Measurements from ENCODE around the gene KCNJ5.

KCNJ5 gene

DNA sequence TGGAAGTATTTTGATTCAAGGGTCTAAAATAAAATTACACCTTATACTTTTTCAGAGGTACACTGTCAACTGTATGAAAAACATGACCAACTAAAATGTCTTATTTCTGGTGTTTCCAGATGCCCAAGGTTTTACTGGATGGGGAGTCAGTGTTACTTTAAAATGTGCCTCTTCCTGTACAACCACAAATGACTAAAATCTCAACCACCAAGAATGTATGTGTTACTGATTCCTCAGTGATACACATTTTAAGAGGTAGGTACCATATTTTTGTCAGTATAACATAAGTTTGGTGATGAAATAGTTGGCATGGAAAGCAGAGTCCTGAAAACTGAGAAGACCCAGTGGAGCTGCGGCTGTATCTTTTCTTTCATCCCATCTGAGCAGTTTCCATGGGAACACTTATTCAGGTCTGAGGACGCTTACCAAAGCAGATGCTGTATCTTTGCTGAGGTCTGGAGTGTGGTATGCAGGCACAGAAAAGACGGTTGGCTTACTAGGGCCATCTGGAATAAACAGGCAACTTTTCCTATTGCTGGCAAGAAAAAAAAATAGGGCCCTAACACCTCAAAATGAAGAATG lies 72.7 kb downstream of the KCNJ5 start:
- no peak for DNase-seq (ENCODE audit: low read depth in 1 of 2, low spot score in 1 of 2)
- Histone ChIP-seq H3K27ac (replicated peaks) (no peak overlapping the region), H3K4me3 (replicated peaks; ENCODE audit: insufficient read depth, low read length) (no peak overlapping the region), H3K27me3 (ENCODE audit: insufficient read depth, poor library complexity, severe bottlenecking) (peaks cover 4% of the 10 kb centered on the region)
- TF ChIP-seq GABPA (IDR thresholded peaks at IDR 0.05; ENCODE audit: low read depth) (no peak), SPI1 (IDR thresholded peaks at IDR 0.05; ENCODE audit: borderline replicate concordance, low read depth) (no peak)
- TF ChIP-seq, protein P1, sequence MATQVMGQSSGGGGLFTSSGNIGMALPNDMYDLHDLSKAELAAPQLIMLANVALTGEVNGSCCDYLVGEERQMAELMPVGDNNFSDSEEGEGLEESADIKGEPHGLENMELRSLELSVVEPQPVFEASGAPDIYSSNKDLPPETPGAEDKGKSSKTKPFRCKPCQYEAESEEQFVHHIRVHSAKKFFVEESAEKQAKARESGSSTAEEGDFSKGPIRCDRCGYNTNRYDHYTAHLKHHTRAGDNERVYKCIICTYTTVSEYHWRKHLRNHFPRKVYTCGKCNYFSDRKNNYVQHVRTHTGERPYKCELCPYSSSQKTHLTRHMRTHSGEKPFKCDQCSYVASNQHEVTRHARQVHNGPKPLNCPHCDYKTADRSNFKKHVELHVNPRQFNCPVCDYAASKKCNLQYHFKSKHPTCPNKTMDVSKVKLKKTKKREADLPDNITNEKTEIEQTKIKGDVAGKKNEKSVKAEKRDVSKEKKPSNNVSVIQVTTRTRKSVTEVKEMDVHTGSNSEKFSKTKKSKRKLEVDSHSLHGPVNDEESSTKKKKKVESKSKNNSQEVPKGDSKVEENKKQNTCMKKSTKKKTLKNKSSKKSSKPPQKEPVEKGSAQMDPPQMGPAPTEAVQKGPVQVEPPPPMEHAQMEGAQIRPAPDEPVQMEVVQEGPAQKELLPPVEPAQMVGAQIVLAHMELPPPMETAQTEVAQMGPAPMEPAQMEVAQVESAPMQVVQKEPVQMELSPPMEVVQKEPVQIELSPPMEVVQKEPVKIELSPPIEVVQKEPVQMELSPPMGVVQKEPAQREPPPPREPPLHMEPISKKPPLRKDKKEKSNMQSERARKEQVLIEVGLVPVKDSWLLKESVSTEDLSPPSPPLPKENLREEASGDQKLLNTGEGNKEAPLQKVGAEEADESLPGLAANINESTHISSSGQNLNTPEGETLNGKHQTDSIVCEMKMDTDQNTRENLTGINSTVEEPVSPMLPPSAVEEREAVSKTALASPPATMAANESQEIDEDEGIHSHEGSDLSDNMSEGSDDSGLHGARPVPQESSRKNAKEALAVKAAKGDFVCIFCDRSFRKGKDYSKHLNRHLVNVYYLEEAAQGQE (IDR thresholded peaks at IDR 0.05; ENCODE audit: insufficient replicate concordance, low read depth): no peak
- TF ChIP-seq, protein P2, sequence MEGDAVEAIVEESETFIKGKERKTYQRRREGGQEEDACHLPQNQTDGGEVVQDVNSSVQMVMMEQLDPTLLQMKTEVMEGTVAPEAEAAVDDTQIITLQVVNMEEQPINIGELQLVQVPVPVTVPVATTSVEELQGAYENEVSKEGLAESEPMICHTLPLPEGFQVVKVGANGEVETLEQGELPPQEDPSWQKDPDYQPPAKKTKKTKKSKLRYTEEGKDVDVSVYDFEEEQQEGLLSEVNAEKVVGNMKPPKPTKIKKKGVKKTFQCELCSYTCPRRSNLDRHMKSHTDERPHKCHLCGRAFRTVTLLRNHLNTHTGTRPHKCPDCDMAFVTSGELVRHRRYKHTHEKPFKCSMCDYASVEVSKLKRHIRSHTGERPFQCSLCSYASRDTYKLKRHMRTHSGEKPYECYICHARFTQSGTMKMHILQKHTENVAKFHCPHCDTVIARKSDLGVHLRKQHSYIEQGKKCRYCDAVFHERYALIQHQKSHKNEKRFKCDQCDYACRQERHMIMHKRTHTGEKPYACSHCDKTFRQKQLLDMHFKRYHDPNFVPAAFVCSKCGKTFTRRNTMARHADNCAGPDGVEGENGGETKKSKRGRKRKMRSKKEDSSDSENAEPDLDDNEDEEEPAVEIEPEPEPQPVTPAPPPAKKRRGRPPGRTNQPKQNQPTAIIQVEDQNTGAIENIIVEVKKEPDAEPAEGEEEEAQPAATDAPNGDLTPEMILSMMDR (IDR thresholded peaks at IDR 0.05; ENCODE audit: insufficient read depth, low read length): no peak

DNA sequence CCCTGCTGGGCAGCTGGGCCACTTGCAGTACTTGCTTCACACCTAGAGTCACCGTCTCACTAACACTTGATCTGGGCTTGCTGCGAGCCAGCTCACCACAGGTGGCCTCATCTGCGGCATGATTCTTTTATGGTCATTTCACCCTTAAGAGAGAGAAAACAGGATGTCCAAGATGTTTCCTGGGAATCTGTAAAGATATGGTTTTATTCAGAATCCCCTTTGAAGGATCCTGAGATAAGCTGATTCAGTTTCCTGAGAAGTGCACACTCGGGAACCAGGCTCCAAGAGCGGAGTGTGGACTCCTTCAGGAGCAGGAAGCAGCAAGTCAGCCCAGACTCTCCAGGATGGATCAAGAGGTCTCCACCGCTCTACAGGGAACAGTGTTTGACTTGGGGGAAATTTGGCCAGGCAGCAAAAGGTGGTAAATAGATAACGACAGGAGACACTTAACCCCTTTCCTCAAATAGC lies 73.3 kb downstream of the KCNJ5 start:
- TF ChIP-seq, protein P1 (IDR thresholded peaks at IDR 0.05; ENCODE audit: insufficient replicate concordance, low read depth): no peak
- TF ChIP-seq POLR2AphosphoS5 (IDR thresholded peaks at IDR 0.05; ENCODE audit: low read depth): no peak
- TF ChIP-seq, protein P2 (IDR thresholded peaks at IDR 0.05; ENCODE audit: insufficient read depth, low read length): no peak
- TF ChIP-seq SPI1 (IDR thresholded peaks at IDR 0.05; ENCODE audit: borderline replicate concordance, low read depth): no peak
- TF ChIP-seq GABPA (IDR thresholded peaks at IDR 0.05; ENCODE audit: low read depth): no peak
- Histone ChIP-seq H3K27ac (replicated peaks) (no peak overlapping the region), H3K27me3 (ENCODE audit: insufficient read depth, poor library complexity, severe bottlenecking) (peaks cover 1% of the 10 kb centered on the region), H3K4me3 (replicated peaks; ENCODE audit: insufficient read depth, low read length) (no peak overlapping the region)
- no peak for DNase-seq (ENCODE audit: low read depth in 1 of 2, low spot score in 1 of 2)

DNA sequence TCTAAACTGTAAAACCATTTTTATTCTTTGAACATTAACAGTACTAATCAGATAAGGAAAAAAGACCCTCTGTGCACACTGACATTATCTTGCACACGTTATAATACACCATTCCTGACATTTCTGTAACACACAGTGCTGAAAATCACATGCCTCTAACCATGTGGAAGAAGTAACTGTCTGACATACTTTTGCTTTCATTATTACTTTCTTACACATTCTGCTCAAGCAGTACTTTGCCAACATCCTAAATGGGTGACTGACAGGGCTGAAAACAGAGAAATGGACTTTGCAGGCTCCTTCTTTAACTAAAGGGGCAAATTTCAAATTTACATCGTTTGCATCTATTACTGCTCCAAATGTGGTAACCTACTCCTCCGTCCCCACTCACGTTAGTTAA lies 74.3 kb downstream of the KCNJ5 start:
- H3K27ac ChIP-seq (replicated peaks): no peak overlapping the region
- no peak overlapping the region for H3K4me3 ChIP-seq (replicated peaks; ENCODE audit: insufficient read depth, low read length)
- TF ChIP-seq, protein P1 (IDR thresholded peaks at IDR 0.05; ENCODE audit: insufficient replicate concordance, low read depth): no peak
- TF ChIP-seq SPI1 (IDR thresholded peaks at IDR 0.05; ENCODE audit: borderline replicate concordance, low read depth) (no peak), POLR2AphosphoS5 (IDR thresholded peaks at IDR 0.05; ENCODE audit: low read depth) (no peak), GABPA (IDR thresholded peaks at IDR 0.05; ENCODE audit: low read depth) (no peak)
- TF ChIP-seq, protein P2 (IDR thresholded peaks at IDR 0.05; ENCODE audit: insufficient read depth, low read length): no peak
- H3K27me3 ChIP-seq (ENCODE audit: insufficient read depth, poor library complexity, severe bottlenecking): no peaks in the 10 kb centered on the region
- DNase-seq (ENCODE audit: low read depth in 1 of 2, low spot score in 1 of 2): no peak

Measured in HL-60 (cell line).